CD4-positive, alpha-beta T cell (primary cell): ENCODE results near the gene PVALB. TPM values are rescaled to one million over a fixed set of nuclear protein-coding genes. Genes with fewer than 3 reads are reported as not detected.

Source experiments
- ATAC-seq: fragments of 200-7000 bp; cut with Tn5 transposase; one replicate; pipeline ENCODE4 v1.10.0; 2022; ENCODE audit warnings: mild to moderate bottlenecking; ENCODE audit not compliant: poor library complexity
- CTCF ChIA-PET: fragments of 350-600 bp; sonication (Branson Sonifier 250); formaldehyde crosslinking; loops from one replicate; lab custom pipeline; 2021; ENCODE audit warnings: antibody characterized with exemption, inconsistent platforms; lab: Charles Lee
- POLR2A ChIA-PET: fragments of 350-600 bp; sonication (Branson Sonifier 250); formaldehyde crosslinking; loops from one replicate; lab custom pipeline; 2021; ENCODE audit warnings: antibody characterized with exemption, inconsistent platforms; lab: Charles Lee
- DNase-seq, 14 experiments: peaks; one replicate each; pipeline ENCODE4 v3.0.0-alpha.2; 2013 to 2020; ENCODE audit warnings: mixed read lengths in 2 of 14
- H3K27ac ChIP-seq, 2 donors: one replicate each; pipeline versions ENCODE4 v1.5.1 to v1.7.0; 2013; ENCODE audit warnings: low read length in 2 of 2, low read depth in 1 of 2, mild to moderate bottlenecking in 1 of 2
- H3K27me3 ChIP-seq, 2 experiments: 1 replicate in 1 of 2; 2 replicates in 1 of 2; pipeline versions ENCODE4 v1.6.1 to v1.7.0; 2013; ENCODE audit warnings: low read length in 2 of 2, control low read depth in 1 of 2, mild to moderate bottlenecking in 1 of 2, moderate library complexity in 1 of 2; ENCODE audit not compliant: insufficient read depth in 2 of 2, control insufficient read depth in 1 of 2
- H3K36me3 ChIP-seq: one replicate; pipeline ENCODE4 v1.6.1; 2013; ENCODE audit warnings: low read length, control low read depth; ENCODE audit not compliant: insufficient read depth
- H3K4me1 ChIP-seq: one replicate; pipeline ENCODE4 v1.6.1; 2013; ENCODE audit warnings: low read length, control low read depth; ENCODE audit not compliant: insufficient read depth
- H3K4me3 ChIP-seq: one replicate; pipeline ENCODE4 v1.5.1; 2013; ENCODE audit warnings: mild to moderate bottlenecking, low read length, moderate library complexity
- H3K9me3 ChIP-seq, 2 experiments: 1 replicate in 1 of 2; 2 replicates in 1 of 2; pipeline versions ENCODE4 v1.6.1 to v1.7.0; 2013; ENCODE audit warnings: low read length in 2 of 2, mild to moderate bottlenecking in 2 of 2, control low read depth in 1 of 2, moderate library complexity in 1 of 2; ENCODE audit not compliant: control insufficient read depth in 1 of 2, insufficient read depth in 1 of 2
- H3K27ac Mint-ChIP-seq: one replicate; pipeline ENCODE4 v1.8.0; 2020; ENCODE audit warnings: mixed read lengths
- H3K27me3 Mint-ChIP-seq: one replicate; pipeline ENCODE4 v1.8.0; 2021; ENCODE audit warnings: mixed read lengths
- H3K36me3 Mint-ChIP-seq: one replicate; pipeline ENCODE4 v1.8.0; 2021; ENCODE audit warnings: low read depth, mixed read lengths
- H3K4me1 Mint-ChIP-seq: one replicate; pipeline ENCODE4 v1.8.0; 2021; ENCODE audit warnings: low read depth, mixed read lengths
- H3K4me3 Mint-ChIP-seq: one replicate; pipeline ENCODE4 v1.8.0; 2020; ENCODE audit warnings: mild to moderate bottlenecking, mixed read lengths
- H3K9me3 Mint-ChIP-seq: one replicate; pipeline ENCODE4 v1.8.0; 2020; ENCODE audit warnings: mixed read lengths
- intact Hi-C, 2 experiments: fragments of 100-400 bp; cut with DNase I in 1 of 2; cut with micrococcal nuclease in 1 of 2; formaldehyde crosslinking; loops; one replicate each; pipeline versions ENCODE4 v1.15.1 to v1.9.0; 2023 to 2025; cut with DNase I, micrococcal nuclease
- total RNA-seq, 174 experiments: library from RNA in 2 of 174; stranded (reverse) in 2 of 174; gene quantifications; one replicate each; pipeline ENCODE4 v1.2.3 and lab custom pipeline; 2021 to 2026
- TF ChIP-seq, protein P1 (sequence below): fragments of 200-600 bp; IDR thresholded peaks from one replicate; pipeline ENCODE4 v1.8.0; 2022; ENCODE audit warnings: antibody characterized with exemption, mild to moderate bottlenecking

The PVALB gene
- total RNA-seq, 2 experiments from 2014 or later, result not detected

DNA sequence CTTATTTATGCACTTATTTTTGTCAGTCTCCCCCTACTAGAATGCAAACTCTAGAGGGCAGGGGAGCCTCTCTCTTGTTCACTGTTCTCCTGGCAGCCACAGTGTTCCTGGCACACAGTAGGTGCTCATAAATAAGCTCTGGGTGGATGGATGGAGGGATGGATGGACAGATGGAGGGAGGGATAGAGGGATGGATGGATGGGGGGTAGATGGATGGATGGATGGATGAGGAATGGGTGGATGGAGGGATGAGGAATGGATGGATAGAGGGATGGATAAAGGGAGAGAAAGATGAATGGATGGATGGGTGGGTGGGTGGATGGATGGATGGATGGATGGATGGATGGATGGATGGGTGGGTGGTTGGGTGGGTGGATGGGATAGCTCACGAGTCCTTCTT is 13.5 kb downstream of the PVALB start:
- TF ChIP-seq, protein P1, sequence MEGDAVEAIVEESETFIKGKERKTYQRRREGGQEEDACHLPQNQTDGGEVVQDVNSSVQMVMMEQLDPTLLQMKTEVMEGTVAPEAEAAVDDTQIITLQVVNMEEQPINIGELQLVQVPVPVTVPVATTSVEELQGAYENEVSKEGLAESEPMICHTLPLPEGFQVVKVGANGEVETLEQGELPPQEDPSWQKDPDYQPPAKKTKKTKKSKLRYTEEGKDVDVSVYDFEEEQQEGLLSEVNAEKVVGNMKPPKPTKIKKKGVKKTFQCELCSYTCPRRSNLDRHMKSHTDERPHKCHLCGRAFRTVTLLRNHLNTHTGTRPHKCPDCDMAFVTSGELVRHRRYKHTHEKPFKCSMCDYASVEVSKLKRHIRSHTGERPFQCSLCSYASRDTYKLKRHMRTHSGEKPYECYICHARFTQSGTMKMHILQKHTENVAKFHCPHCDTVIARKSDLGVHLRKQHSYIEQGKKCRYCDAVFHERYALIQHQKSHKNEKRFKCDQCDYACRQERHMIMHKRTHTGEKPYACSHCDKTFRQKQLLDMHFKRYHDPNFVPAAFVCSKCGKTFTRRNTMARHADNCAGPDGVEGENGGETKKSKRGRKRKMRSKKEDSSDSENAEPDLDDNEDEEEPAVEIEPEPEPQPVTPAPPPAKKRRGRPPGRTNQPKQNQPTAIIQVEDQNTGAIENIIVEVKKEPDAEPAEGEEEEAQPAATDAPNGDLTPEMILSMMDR, result no peak
- CTCF ChIA-PET, result interaction anchor here (1.1 kb wide), 1 partner anchor 53 kb away, joined by 3 read pairs; no protein-coding TSS in a partner anchor
- peaks cover 12% of the 10 kb centered on the region for H3K27me3 Mint-ChIP-seq
- peaks cover 10% of the 10 kb centered on the region for H3K4me1 ChIP-seq
- H3K9me3 ChIP-seq, result peaks cover 0 to 4% of the 10 kb centered on the region in 2 experiments
- peaks cover 17% of the 10 kb centered on the region for H3K4me1 Mint-ChIP-seq
- intact Hi-C loops, result no loop called here
- H3K9me3 Mint-ChIP-seq, result no peaks in the 10 kb centered on the region
- POLR2A ChIA-PET, result no interaction called here
- no peaks in the 10 kb centered on the region for H3K36me3 Mint-ChIP-seq
- H3K4me3 Mint-ChIP-seq, result no peak overlapping the region
- no peak overlapping the region for H3K4me3 ChIP-seq
- H3K27me3 ChIP-seq, result no peaks in the 10 kb centered on the region
- no peak for DNase-seq
- no peaks in the 10 kb centered on the region for H3K36me3 ChIP-seq
- H3K27ac Mint-ChIP-seq, result no peak overlapping the region
- no peak overlapping the region for H3K27ac ChIP-seq
- ATAC-seq, result no peak

DNA sequence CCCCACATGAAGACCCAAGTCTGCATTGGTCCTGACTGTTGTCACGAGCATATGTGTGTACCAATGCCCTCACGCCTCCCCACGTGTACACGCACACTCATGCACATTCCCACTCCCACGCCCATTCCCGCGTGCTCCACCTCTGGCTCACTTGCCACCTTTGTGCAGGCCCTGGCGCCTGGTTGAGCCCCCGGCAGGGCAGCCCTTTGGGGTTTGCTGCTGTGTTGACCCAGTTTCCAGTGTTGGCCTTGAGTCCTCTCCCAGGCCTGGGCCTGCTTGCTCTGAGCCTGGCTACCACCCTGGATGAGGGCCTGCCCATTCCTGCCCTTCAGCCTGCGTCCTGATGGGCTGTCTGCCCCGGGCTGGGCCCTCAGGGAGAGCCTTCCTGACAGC is 18.2 kb downstream of the PVALB start:
- no peaks in the 10 kb centered on the region for H3K36me3 ChIP-seq
- H3K4me1 ChIP-seq, result no peaks in the 10 kb centered on the region
- no peak overlapping the region for H3K4me3 Mint-ChIP-seq
- no peak overlapping the region for H3K27ac Mint-ChIP-seq
- no peaks in the 10 kb centered on the region for H3K36me3 Mint-ChIP-seq
- peaks cover 2 to 3% of the 10 kb centered on the region in 2 experiments for H3K27me3 ChIP-seq
- POLR2A ChIA-PET, result no interaction called here
- intact Hi-C loops, result no loop called here
- DNase-seq (no peak), ATAC-seq (no peak)
- no peak overlapping the region for H3K4me3 ChIP-seq
- no peak overlapping the region for H3K27ac ChIP-seq
- no peaks in the 10 kb centered on the region for H3K4me1 Mint-ChIP-seq
- H3K27me3 Mint-ChIP-seq, result peaks cover 26% of the 10 kb centered on the region
- CTCF ChIA-PET, result no interaction called here
- peaks cover 0 to 4% of the 10 kb centered on the region in 2 experiments for H3K9me3 ChIP-seq
- TF ChIP-seq, protein P1, result no peak
- no peaks in the 10 kb centered on the region for H3K9me3 Mint-ChIP-seq

DNA sequence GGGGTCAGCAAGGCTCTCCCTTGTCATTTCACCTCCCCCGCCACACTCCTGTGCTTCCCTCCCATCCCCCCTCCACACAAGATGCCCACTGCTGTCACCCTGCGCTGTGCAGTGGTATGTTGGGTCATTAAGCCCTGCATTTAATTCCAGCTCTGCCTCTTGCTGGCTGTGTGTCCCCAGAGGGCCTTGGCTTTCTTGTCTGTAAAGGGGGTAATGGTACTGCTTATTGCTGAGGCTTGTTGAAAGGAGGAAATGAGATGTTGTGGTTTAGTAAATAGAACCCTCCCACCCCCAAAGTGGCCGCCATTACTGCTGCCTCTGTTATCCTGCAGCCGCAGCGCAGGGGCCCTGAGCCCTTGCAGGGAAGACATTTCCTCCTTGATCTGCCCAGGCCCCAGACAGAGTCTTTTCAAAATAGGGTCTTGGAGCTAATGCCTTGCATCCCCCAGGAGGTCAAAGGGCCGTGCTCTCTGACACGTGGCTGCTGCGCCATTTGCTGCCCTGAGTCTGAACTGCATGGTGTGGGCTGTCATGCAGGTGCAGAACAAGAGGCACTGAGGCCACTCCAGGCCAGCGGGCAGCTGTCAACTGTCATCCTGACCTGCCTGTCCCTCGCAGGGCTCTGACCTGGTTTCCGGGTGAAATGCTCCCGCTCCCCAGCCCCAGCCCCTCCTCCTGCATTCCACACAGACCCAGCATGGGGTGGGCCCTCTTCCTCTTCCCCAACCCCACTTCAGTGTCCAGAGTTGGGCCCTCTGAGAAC is 18.7 kb downstream of the PVALB start:
- DNase-seq (no peak), ATAC-seq (no peak)
- Mint-ChIP-seq H3K27ac (no peak overlapping the region), H3K9me3 (no peaks in the 10 kb centered on the region), H3K36me3 (no peaks in the 10 kb centered on the region), H3K4me3 (no peak overlapping the region), H3K4me1 (no peaks in the 10 kb centered on the region), H3K27me3 (peaks cover 22% of the 10 kb centered on the region)
- no peak overlapping the region for H3K27ac ChIP-seq
- ChIA-PET CTCF (no interaction called here), POLR2A (no interaction called here)
- H3K4me1 ChIP-seq, result no peaks in the 10 kb centered on the region
- peaks cover 2 to 3% of the 10 kb centered on the region in 2 experiments for H3K27me3 ChIP-seq
- intact Hi-C loops, result no loop called here
- H3K9me3 ChIP-seq, result peaks cover 0 to 4% of the 10 kb centered on the region in 2 experiments
- TF ChIP-seq, protein P1, result no peak
- no peaks in the 10 kb centered on the region for H3K36me3 ChIP-seq
- H3K4me3 ChIP-seq, result no peak overlapping the region
